GM12801 (cell line): Measurements from ENCODE around the gene NPIPB6.

Experiments used
- TF ChIP-seq, protein P1 (sequence below): IDR thresholded peaks from one replicate; pipeline ENCODE4 v1.5.1; 2011; ENCODE audit warnings: control low read depth; ENCODE audit not compliant: insufficient read length; ENCODE audit errors: extremely low read depth

Gene NPIPB6

DNA sequence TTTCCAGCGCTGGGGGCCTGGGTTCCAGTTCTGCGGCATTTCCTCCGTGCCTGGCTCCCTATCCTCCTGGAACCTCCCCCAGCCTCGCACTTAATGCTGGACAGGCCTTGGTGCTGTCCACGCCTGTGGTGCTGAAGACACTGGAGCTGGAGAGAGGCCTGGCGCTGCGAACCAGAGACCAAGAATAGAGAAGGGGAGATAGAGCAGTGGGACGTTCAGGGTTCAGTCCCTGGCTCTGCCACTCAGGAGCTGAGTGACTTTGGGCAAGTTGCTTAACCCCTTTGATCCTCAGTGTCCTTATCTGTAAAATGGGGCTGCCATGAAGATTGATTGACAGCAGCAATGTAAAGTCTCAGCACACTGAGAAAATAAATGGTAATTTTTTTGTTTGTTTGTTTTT lies 59.1 kb downstream of the NPIPB6 start:
- TF ChIP-seq, protein P1, sequence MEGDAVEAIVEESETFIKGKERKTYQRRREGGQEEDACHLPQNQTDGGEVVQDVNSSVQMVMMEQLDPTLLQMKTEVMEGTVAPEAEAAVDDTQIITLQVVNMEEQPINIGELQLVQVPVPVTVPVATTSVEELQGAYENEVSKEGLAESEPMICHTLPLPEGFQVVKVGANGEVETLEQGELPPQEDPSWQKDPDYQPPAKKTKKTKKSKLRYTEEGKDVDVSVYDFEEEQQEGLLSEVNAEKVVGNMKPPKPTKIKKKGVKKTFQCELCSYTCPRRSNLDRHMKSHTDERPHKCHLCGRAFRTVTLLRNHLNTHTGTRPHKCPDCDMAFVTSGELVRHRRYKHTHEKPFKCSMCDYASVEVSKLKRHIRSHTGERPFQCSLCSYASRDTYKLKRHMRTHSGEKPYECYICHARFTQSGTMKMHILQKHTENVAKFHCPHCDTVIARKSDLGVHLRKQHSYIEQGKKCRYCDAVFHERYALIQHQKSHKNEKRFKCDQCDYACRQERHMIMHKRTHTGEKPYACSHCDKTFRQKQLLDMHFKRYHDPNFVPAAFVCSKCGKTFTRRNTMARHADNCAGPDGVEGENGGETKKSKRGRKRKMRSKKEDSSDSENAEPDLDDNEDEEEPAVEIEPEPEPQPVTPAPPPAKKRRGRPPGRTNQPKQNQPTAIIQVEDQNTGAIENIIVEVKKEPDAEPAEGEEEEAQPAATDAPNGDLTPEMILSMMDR = no peak

DNA sequence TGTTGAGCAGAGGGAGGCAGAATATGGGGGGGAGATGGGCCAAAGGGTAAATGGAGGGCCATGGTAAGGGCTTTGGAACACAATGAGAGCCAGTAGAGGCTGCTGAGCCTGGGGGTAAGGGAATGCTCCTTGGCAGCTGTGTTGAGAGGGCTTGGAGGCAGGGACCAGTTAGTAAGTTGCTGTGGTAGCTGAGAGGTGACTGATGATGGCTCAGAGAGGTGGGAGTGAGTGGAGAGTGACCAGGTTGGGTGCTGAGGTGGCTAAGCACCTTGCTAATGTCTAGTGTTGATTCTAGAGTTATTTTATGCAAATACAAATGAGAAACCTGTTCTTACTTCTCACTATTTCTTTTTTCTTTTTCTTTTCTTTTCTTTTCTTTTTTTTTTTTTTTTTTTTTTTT lies 60.2 kb downstream of the NPIPB6 start:
- TF ChIP-seq, protein P1 = no peak

DNA sequence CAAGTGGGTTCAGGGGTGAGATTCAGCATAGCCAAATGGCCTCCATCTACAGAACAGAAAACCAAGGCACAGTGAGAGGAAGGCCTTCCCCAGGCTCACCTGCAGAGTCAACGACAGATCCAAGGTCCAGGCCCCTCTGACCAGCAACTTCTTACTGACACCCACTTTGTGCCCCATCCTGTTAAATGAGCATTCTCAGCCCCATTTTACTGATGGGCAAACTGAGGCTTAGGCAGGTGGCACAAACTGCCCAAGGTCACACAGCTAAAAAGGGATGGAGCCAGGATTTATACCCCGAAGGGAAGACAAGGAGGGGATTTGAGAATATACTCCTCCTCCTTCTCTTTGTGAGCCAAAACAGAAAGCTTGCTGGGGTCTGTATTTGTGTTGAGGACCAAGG lies 61.7 kb downstream of the NPIPB6 start:
- TF ChIP-seq, protein P1 = no peak

DNA sequence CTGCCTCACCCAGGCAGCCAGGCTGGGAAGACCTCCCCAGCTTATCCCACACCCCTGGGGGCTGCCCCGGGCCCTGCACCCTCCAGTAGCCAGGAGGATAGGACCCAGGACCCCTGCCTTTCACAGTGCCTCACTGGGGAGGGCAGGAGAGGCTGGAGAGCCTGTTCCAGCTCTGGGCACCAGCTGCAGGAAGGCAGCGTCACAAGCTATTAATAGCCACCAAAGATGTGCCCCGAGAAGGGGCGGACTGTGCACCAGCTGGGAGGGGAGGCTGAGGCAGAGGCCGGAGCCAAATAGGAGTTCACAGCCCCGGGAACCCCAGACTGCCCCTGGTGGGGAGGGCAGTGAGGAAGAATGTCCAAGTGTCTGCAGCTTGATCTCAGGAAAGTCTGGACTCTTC lies 62.2 kb downstream of the NPIPB6 start:
- TF ChIP-seq, protein P1 = no peak

DNA sequence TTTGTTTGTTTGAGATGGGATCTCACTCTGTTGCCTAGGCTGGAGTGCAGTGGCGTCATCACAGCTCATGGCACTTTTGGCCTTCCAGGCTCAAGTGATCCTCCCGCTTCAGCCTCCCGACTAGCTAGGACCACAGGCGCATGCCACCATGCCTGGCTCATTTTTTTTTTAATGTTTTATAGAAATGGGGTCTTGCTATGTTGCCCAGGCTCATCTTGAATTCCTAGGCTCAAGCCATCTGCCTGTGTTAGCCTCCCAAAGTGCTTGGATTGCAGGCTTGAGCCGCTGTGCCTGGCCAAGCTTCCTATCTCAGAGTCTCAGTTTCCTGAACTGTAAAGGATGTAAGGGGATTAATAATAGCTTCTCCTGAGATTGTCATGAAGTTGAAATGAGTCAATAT lies 63.0 kb downstream of the NPIPB6 start:
- TF ChIP-seq, protein P1 = no peak

DNA sequence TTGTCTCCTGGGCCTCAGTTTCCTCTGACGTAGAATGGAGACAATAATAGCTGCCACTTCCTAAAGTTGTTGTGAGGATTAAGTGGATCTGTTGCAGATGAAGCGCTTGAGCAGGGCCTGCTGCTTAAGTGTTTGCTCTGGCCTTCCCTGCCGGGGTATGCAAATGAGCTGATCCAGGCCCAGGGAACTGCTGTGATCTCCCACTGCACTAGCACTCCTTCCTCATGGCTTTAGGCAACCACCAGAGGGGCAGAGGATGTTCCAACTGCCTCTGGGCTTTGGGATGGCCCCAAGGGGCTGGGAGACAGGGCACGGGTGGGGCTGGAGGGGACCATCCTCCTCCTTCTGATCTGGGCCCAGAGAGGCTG lies 64.8 kb downstream of the NPIPB6 start:
- TF ChIP-seq, protein P1 = no peak

DNA sequence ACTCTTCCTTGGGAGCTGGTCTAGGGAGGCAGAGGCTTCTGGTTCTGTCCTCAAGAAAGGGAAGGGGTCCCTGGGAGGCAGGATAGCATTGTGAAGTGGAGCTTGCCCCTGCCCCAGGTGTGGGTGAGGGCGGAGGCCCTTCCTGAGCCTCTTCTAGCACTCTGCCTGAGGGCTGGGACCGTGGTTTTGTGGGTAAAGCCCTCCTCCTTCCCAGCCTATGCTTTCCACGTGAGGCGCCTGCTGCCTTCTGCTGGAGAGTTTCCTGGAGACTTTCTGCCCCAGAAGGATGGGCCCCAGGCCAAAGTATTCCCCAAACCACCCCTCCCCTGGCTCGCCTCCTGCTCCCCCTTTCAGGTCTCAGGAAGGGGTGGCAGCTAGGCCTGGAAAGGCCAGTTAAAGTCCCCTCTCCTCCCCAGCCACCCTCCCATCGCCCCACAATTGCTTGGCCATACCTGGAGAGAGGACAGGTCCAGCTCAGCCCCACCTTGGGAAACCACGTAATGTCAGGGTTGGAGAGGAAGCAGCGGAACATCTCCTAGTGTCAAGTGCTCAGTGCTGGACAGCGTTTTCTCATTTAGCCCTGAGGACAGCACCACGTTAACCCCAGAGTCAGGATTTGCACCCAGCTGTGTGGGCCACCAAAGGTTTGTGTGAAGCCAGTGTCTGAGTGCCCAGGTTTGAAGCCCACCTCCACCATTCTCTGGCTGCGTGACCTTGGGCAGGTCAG lies 65.4 kb downstream of the NPIPB6 start:
- TF ChIP-seq, protein P1 = no peak
